Stimulated activated CD4-positive, alpha-beta T cell treated with anti-CD3 and anti-CD28 coated beads, TNF-alpha, amount 100 ng/mL, for 4 hours (primary cell): ENCODE results near the gene TSPEAR.

Source experiments
- DNase-seq, 3 experiments: peaks; one replicate each; pipeline ENCODE4 v3.0.0-alpha.2; 2020; ENCODE audit warnings: low read depth in 3 of 3

TSPEAR gene

DNA sequence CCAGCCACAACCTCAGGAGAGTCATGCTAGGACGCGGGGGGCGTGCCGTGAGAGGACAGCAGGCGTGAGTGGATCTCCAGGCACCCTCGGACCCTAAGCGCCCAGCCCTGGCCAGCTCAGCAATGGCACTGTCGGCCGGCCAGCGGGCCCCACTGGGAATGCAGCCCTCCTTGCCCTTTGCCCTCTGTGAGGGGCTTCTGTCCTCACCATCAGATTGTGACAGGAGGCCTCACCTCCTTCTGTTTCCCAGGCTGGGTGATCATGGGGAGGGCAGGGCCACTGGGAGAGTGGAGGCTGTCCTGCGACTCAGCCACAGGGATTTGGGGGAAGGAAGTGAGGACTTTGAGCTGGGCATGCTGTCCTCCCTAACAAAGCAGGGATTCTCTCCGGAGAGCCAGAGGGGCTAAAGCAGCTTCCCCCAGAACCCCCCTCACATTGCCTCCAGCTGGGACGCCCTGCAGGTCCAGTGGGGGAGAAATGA lies 262.7 kb downstream of the TSPEAR start:
- no peak for DNase-seq
